Endothelial cell of umbilical vein (primary cell): Measurements from ENCODE around the gene DLGAP4. TPM values are rescaled to one million over a fixed set of nuclear protein-coding genes. Genes with fewer than 3 reads are reported as not detected.

Experiments
- BruUV-seq: library from RNA; stranded (reverse); fragments of 400-500 nt; replicated peaks from 2 replicates; lab custom pipeline; 2021; lab: Mats Ljungman, UMichigan
- CTCF ChIA-PET: fragments of 300-600, 350-600 bp; sonication (Branson Sonifier 250); formaldehyde crosslinking; loops from one replicate; lab custom pipeline; 2021; ENCODE audit warnings: antibody characterized with exemption, inconsistent platforms; lab: Charles Lee
- POLR2A ChIA-PET: fragments of 300-600, 350-600 bp; sonication (Branson Sonifier 250); formaldehyde crosslinking; loops from one replicate; lab custom pipeline; 2021; ENCODE audit warnings: antibody characterized with exemption, inconsistent platforms; lab: Charles Lee
- DNase-seq: peaks from one replicate; pipeline ENCODE4 v3.0.0-alpha.2; 2011; ENCODE audit warnings: low read depth, low spot score
- FAIRE-seq: peaks from 2 replicates; lab custom pipeline; 2011; peaks lifted over from hg19 to GRCh38; lab: Jason Lieb, UNC
- H2AFZ ChIP-seq: 2 replicates; pipeline ENCODE4 v1.6.0; 2012; ENCODE audit warnings: low read depth, low read length, control low read depth, inconsistent platforms
- H3K27ac ChIP-seq: 2 replicates; pipeline ENCODE4 v1.5.1; 2011; ENCODE audit warnings: low read depth, mild to moderate bottlenecking, control low read depth, low read length, moderate library complexity; ENCODE audit not compliant: insufficient read depth
- H3K27me3 ChIP-seq, 2 experiments: 2 replicates each; pipeline versions ENCODE4 v1.6.0 to v1.6.1; 2011; ENCODE audit warnings: low read length in 2 of 2, mixed read lengths in 1 of 2; ENCODE audit not compliant: control insufficient read depth in 2 of 2, insufficient read depth in 2 of 2
- H3K36me3 ChIP-seq, 2 experiments: 2 replicates in 1 of 2; 3 replicates in 1 of 2; pipeline ENCODE4 v1.5.1; 2011; ENCODE audit warnings: low read length in 2 of 2, mild to moderate bottlenecking in 1 of 2, moderate library complexity in 1 of 2; ENCODE audit not compliant: control insufficient read depth in 2 of 2, insufficient read depth in 2 of 2; ENCODE audit errors: extremely low read depth in 1 of 2
- H3K4me1 ChIP-seq: 3 replicates; pipeline ENCODE4 v1.5.1; 2011; ENCODE audit warnings: mild to moderate bottlenecking, low read length; ENCODE audit not compliant: control insufficient read depth, insufficient read depth; ENCODE audit errors: extremely low read depth
- H3K4me2 ChIP-seq: 2 replicates; pipeline ENCODE4 v1.6.1; 2011; ENCODE audit warnings: low read length, control low read depth, mixed read lengths; ENCODE audit not compliant: insufficient read depth
- H3K4me3 ChIP-seq, 3 experiments: fragments of 200-600 bp in 1 of 3; sonication (generic), shearing (Covaris generic) in 1 of 3; replicated peaks in 1 of 3; 2 replicates each; pipeline ENCODE4 v1.5.1; 2011 to 2016; ENCODE audit warnings: control low read depth in 3 of 3, low read length in 3 of 3, mild to moderate bottlenecking in 2 of 3, inconsistent platforms in 1 of 3, low read depth in 1 of 3, moderate library complexity in 1 of 3; ENCODE audit not compliant: insufficient read depth in 1 of 3
- H3K79me2 ChIP-seq: 2 replicates; pipeline ENCODE4 v1.6.0; 2012; ENCODE audit warnings: low read length, inconsistent platforms; ENCODE audit not compliant: control insufficient read depth, insufficient read depth
- H3K9ac ChIP-seq: replicated peaks from 2 replicates; pipeline ENCODE3; 2011; ENCODE audit warnings: low read length, control low read depth; ENCODE audit not compliant: insufficient read depth; ENCODE audit errors: extremely low read depth
- H3K9me1 ChIP-seq: replicated peaks from 3 replicates; pipeline ENCODE4 v1.6.0; 2011; ENCODE audit warnings: mild to moderate bottlenecking, low read length; ENCODE audit not compliant: control insufficient read depth, insufficient read depth; ENCODE audit errors: extremely low read depth
- H3K9me3 ChIP-seq: replicated peaks from 2 replicates; pipeline ENCODE4 v1.5.1; 2012; ENCODE audit warnings: low read length, inconsistent platforms; ENCODE audit not compliant: control insufficient read depth, insufficient read depth
- H4K20me1 ChIP-seq: replicated peaks from 2 replicates; pipeline ENCODE3; 2011; ENCODE audit warnings: mild to moderate bottlenecking, low read length; ENCODE audit not compliant: control insufficient read depth, insufficient read depth; ENCODE audit errors: extremely low read depth
- EZH2 ChIP-seq: IDR thresholded peaks from 2 replicates; pipeline ENCODE4 v1.6.1; 2012; ENCODE audit warnings: borderline replicate concordance, low read depth, mild to moderate bottlenecking, moderate library complexity, low read length, inconsistent platforms; ENCODE audit not compliant: severe bottlenecking
- FOS ChIP-seq: IDR thresholded peaks from 2 replicates; pipeline ENCODE4 v1.6.1; 2011; ENCODE audit warnings: mild to moderate bottlenecking, low read length, moderate library complexity, borderline replicate concordance; ENCODE audit not compliant: insufficient read depth
- GATA2 ChIP-seq: IDR thresholded peaks from 2 replicates; pipeline ENCODE4 v1.7.0; 2011; ENCODE audit warnings: low read depth, mild to moderate bottlenecking, moderate library complexity, mixed read lengths, low read length; ENCODE audit not compliant: insufficient read length, insufficient read depth
- JUN ChIP-seq: IDR thresholded peaks from 2 replicates; pipeline ENCODE4 v1.6.1; 2011; ENCODE audit warnings: borderline replicate concordance, low read depth; ENCODE audit not compliant: insufficient read length, insufficient read depth
- MYC ChIP-seq: IDR thresholded peaks from one replicate; pipeline ENCODE4 v1.6.1; 2011; ENCODE audit warnings: mild to moderate bottlenecking, low read depth, low read length
- POLR2A ChIP-seq: IDR thresholded peaks from 2 replicates; pipeline ENCODE4 v1.6.1; 2012; ENCODE audit warnings: low read depth, mild to moderate bottlenecking, control low read depth, low read length
- POLR2AphosphoS5 ChIP-seq: IDR thresholded peaks from 2 replicates; pipeline ENCODE4 v1.6.1; 2012; ENCODE audit warnings: low read depth, mild to moderate bottlenecking, control low read depth, low read length, moderate library complexity; ENCODE audit not compliant: insufficient read depth
- dilution Hi-C: fragments of 300-500 bp; cut with MboI; formaldehyde crosslinking; loops from one replicate; pipeline ENCODE4 v1.15.0; 2019; ENCODE audit warnings: low sequenced_read_pairs; ENCODE audit not compliant: extremely low pct_ligation_motif_present
- intact Hi-C: fragments of 100-400 bp; cut with micrococcal nuclease; formaldehyde crosslinking; loops from one replicate; pipeline ENCODE4 v1.10.0; 2022
- polyA plus RNA-seq, 4 experiments: library from polyadenylated mRNA; depleted of rRNA in 3 of 4; stranded (reverse) in 3 of 4; unstranded in 1 of 4; fragments of >200 nt; gene quantifications; 2 replicates each; pipeline versions ENCODE4 v1.2.1 to v1.2.3, GENCODE V29; 2011 to 2012; ENCODE audit warnings: missing spikeins in 1 of 4
- total RNA-seq: library from RNA; stranded (reverse); gene quantifications from 2 replicates; pipeline ENCODE4 v1.2.3, GENCODE V29; 2021
- TF ChIP-seq, protein P1 (sequence below), 2 donors: IDR thresholded peaks; 1 replicate in 1 of 2; 2 replicates in 1 of 2; pipeline ENCODE4 v1.5.1; 2011; ENCODE audit warnings: low read length in 2 of 2, mild to moderate bottlenecking in 2 of 2, moderate library complexity in 2 of 2, control low read depth in 1 of 2, inconsistent platforms in 1 of 2, low read depth in 1 of 2; ENCODE audit not compliant: insufficient read depth in 1 of 2; ENCODE audit errors: extremely low read depth in 1 of 2
- TF ChIP-seq, protein P2 (sequence below): IDR thresholded peaks from 2 replicates; pipeline ENCODE4 v1.6.1; 2011; ENCODE audit not compliant: insufficient read depth, insufficient read length

The DLGAP4 gene
- total and polyA plus RNA-seq, 2 donors (not counting 3 experiments of a cell fraction or from before 2014, with no cell fraction given), result 57.5 to 125 TPM

DNA sequence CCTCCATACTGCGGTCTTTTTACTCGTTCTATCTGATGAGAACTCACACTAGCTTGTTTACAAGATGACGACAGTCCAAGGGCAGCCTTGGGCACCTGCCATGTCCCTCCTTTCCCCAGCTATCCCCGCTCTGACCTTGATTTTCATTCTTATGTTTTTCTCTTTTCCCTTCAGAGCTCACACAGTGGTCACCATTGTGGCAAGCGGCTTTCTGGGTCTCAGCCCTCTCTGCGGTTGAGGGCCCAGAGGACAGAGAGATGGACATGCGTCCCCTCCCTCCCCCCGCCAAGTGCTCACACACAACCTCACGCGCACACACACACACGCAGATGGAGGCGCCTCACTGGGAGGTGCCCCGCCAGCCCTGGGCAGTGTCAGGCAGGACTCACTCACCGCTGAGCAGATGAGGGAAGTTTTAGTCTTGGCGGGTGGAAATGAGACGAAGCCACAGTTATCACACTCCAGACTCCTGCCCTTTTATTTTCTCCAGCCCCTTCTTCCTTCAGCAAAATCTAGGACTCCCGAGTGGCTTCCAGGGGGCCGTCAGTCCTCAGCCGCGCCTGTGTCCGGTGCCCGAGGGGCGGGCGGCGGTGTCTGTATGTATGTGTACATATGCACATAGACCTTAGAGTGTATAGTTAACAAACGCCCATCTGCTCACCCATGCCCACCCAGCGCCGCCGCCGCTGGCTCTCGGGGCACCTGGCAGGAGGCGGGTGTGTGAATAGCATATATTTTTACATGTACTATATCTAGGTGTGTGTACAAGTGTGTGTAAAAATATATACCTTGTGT lies 221.4 kb downstream of the DLGAP4 start:
- H3K9me3 ChIP-seq, result no peaks in the 10 kb centered on the region
- no peaks in the 10 kb centered on the region for H3K27me3 ChIP-seq
- ChIA-PET POLR2A (no interaction called here), CTCF (no interaction called here)
- H3K79me2 ChIP-seq, result no peaks in the 10 kb centered on the region
- H2AFZ ChIP-seq, result no peak overlapping the region
- no peak overlapping the region for H3K4me2 ChIP-seq
- H3K4me1 ChIP-seq, result peaks cover 7% of the 10 kb centered on the region
- BruUV-seq, result TSS peak; percentile 46
- no peak for TF ChIP-seq EZH2
- TF ChIP-seq POLR2AphosphoS5, result no peak
- H4K20me1 ChIP-seq, result no peaks in the 10 kb centered on the region
- FAIRE-seq, result no peak
- H3K4me3 ChIP-seq, result no peak overlapping the region
- peaks cover 15 to 31% of the 10 kb centered on the region in 2 experiments for H3K36me3 ChIP-seq
- H3K9ac ChIP-seq, result no peak overlapping the region
- DNase-seq, result no peak
- intact Hi-C loops, result no loop called here
- dilution Hi-C loops, result no loop called here
- H3K9me1 ChIP-seq, result no peaks in the 10 kb centered on the region
- no peak overlapping the region for H3K27ac ChIP-seq

DNA sequence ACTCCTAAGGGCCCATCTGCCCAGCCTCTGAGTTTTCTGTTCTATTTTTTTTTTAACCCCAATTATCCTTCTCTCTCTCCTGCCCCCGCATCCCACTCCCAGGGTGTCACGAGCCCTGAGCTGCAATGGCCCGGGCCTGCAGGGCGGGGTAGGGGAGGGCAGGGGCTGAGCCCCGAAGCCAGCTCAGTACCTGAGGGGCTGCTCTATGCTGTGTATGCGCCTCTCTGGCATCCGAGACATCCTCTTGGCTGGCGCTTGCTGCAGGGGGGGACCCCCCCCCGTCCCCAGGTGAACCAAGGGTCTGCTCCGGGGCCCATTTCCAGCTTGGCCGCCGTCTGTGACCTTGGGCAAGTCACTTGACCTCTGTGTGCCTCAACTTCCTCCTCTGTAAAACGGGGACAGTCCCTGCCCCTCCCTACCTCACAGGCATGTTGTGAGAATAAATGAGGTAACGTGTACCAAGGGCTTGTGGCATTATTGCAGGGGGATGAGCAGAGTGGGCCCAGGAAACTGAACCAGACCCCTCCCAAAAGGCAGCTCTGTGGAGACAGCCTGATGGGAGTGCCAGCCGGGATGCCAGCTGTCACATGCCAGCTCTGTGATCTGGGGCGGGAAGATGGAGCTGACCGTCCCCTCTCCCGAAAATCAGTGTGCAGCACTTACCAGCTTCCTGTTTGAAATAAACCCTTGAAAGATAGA lies 222.2 kb downstream of the DLGAP4 start:
- no peaks in the 10 kb centered on the region for H4K20me1 ChIP-seq
- H3K79me2 ChIP-seq, result no peaks in the 10 kb centered on the region
- H3K4me2 ChIP-seq, result no peak overlapping the region
- H3K4me3 ChIP-seq, result no peak overlapping the region
- dilution Hi-C loops (no loop called here), intact Hi-C loops (no loop called here)
- ChIA-PET CTCF (no interaction called here), POLR2A (no interaction called here)
- peaks cover 2% of the 10 kb centered on the region for H3K4me1 ChIP-seq
- no peak for FAIRE-seq
- H3K27me3 ChIP-seq, result no peaks in the 10 kb centered on the region
- H3K27ac ChIP-seq, result no peak overlapping the region
- BruUV-seq, result no TSS peak
- H3K9ac ChIP-seq, result no peak overlapping the region
- no peak overlapping the region for H2AFZ ChIP-seq
- H3K9me1 ChIP-seq, result no peaks in the 10 kb centered on the region
- H3K9me3 ChIP-seq, result no peaks in the 10 kb centered on the region
- no peak for DNase-seq
- no peak for TF ChIP-seq EZH2
- no peak for TF ChIP-seq JUN
- TF ChIP-seq FOS, result no peak
- TF ChIP-seq, protein P1, sequence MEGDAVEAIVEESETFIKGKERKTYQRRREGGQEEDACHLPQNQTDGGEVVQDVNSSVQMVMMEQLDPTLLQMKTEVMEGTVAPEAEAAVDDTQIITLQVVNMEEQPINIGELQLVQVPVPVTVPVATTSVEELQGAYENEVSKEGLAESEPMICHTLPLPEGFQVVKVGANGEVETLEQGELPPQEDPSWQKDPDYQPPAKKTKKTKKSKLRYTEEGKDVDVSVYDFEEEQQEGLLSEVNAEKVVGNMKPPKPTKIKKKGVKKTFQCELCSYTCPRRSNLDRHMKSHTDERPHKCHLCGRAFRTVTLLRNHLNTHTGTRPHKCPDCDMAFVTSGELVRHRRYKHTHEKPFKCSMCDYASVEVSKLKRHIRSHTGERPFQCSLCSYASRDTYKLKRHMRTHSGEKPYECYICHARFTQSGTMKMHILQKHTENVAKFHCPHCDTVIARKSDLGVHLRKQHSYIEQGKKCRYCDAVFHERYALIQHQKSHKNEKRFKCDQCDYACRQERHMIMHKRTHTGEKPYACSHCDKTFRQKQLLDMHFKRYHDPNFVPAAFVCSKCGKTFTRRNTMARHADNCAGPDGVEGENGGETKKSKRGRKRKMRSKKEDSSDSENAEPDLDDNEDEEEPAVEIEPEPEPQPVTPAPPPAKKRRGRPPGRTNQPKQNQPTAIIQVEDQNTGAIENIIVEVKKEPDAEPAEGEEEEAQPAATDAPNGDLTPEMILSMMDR (IDR thresholded peaks at IDR 0.05; ENCODE audit: extremely low read depth in 1 of 2, insufficient read depth in 1 of 2, low read depth in 1 of 2, low read length in 2 of 2), result no peak
- TF ChIP-seq POLR2AphosphoS5, result no peak
- no peak for TF ChIP-seq POLR2A
- no peak for TF ChIP-seq MYC
- TF ChIP-seq GATA2, result no peak
- TF ChIP-seq, protein P2, sequence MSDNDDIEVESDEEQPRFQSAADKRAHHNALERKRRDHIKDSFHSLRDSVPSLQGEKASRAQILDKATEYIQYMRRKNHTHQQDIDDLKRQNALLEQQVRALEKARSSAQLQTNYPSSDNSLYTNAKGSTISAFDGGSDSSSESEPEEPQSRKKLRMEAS, result no peak
- peaks cover 15 to 31% of the 10 kb centered on the region in 2 experiments for H3K36me3 ChIP-seq
